ENCODE data around the gene COPG1.

- peak in 1 of 2 donors; percentile 6 for TF ChIP-seq CTCF (IDR thresholded peaks at IDR 0.05; ENCODE audit: extremely low read depth in 1 of 2, insufficient read depth in 1 of 2, low read depth in 1 of 2, low read length in 2 of 2)
- TF ChIP-seq EZH2 (IDR thresholded peaks at IDR 0.05; ENCODE audit: borderline replicate concordance, low read depth, low read length, severe bottlenecking), result no peak
- peak; percentile 68 for TF ChIP-seq POLR2AphosphoS5 (IDR thresholded peaks at IDR 0.05; ENCODE audit: insufficient read depth, low read depth, low read length)
- TF ChIP-seq POLR2A (IDR thresholded peaks at IDR 0.05; ENCODE audit: low read depth, low read length), result no peak
These were observed 65.2 kb downstream of the COPG1 start for GRCh38 chr3:129314386-129315222.
